Activated CD8-positive, alpha-beta memory T cell treated with anti-CD3 and anti-CD28 coated beads for 48 hours (primary cell): ENCODE measurements around the gene DOCK1.

Experiments
- DNase-seq, 3 experiments: peaks; one replicate each; pipeline ENCODE4 v3.0.0-alpha.2; 2020; ENCODE audit warnings: low read depth in 2 of 3, low spot score in 2 of 3

The DOCK1 gene

DNA sequence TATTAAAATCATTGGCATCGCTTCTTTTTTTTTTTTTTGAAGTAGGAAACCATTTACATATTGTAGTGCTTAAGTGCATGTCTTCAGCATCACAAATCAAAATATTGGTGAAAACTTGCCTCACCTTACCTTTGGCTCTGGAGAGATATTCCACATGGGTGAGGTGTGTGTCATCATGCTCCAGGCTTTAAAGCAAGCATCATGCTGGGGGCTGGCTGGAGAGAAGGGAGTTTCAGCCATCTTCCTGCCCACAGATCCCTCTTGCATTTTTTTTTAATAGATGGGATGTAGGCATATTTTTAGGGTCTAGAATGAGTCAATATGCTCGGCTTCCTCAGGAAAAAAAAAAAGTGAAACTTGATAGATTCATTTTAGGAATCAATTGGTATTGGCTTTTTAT, 293.5 kb downstream of the DOCK1 start:
- no peak for DNase-seq

- DNase-seq, result no peak
These were observed 295.4 kb downstream of the DOCK1 start for GRCh38 chr10:127200646-127201045.

DNA sequence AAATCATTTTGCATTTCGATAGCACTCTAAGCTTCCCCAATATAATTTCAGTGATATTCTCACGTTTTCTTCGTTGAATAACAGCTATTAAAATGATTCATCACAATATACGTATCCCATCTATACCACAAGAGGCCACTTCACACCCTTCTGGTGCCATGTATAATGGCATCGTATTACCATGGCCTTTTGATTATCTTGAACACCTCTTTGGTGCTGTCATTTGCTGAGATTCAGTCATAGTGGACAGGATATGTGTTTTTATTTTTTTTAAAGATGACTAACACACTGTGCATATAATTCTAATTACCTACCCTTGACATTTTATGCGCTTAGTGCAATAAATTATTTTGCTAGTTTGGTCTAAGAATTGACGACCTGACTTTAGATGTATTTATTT, 297.8 kb downstream of the DOCK1 start:
- no peak for DNase-seq

DNA sequence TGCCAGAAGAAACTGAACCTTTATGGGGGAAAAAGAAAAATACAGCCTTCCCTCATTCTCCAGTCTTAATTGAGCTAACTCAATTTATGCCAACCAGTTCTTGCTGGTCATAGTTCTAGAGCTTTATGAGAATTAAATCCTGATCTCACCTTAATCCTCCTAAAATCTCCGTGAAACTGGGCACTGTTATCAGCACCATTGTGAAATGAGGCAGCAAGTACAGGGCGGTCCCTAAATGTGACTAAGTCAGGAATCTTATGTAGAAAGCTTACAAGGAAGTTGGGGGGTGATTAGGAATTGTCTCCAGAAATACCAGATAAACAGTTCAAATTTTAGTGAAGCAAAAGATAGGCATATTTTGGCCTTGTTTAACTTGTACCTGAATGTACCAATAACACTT, 301.9 kb downstream of the DOCK1 start:
- DNase-seq, result no peak

DNA sequence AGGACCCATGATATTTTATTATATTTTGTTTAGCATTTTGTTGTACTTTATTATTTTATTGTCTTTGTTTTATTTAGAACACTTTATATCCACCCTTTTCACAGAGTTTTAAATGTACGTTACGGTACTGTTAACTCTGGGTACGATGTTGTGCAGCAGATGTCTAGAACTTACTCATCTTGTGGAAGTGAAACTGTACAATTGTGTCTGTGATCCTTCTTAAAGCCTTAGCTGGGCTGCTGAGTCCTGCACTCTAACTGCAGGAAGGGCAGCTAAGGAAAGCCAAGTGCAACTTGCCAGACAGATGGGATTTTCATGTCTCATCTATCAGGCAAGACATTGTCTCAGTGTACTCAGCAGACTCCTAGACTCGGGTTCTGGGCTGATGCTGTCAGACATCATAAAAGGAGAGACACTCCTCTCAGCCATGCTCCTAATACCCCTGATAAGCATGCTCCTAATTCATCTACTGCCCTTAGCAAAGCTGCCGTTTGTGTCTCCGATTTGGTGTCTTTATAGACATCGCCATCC, 305.8 kb downstream of the DOCK1 start:
- DNase-seq, result no peak

GRCh38 chr10:127215866-127216265, 310.6 kb downstream of the DOCK1 start:
- no peak for DNase-seq

- DNase-seq, result no peak
These were observed 311.0 kb downstream of the DOCK1 start for GRCh38 chr10:127216274-127216673.

GRCh38 chr10:127216786-127217185, 311.6 kb downstream of the DOCK1 start:
- DNase-seq, result no peak

DNA sequence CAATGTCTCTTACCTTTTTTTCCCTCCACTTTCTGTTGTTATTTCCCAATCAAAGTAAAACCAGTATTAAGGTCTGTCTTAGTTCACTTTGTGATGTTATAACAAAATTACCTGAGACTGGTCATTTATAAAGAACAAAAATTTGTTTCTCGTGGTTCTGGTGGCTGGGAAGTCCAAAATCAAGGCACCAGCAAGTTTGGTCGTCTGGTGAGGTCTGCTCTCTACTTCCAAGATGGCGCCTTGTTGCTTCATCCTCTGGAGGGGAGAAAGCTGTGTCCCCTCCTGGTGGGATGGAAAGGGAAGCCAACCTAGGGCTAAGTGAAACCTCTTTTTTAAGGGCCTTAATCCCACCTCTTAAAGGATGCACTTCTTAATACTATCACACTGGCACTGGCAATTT, 313.4 kb downstream of the DOCK1 start:
- DNase-seq, result no peak

DNA sequence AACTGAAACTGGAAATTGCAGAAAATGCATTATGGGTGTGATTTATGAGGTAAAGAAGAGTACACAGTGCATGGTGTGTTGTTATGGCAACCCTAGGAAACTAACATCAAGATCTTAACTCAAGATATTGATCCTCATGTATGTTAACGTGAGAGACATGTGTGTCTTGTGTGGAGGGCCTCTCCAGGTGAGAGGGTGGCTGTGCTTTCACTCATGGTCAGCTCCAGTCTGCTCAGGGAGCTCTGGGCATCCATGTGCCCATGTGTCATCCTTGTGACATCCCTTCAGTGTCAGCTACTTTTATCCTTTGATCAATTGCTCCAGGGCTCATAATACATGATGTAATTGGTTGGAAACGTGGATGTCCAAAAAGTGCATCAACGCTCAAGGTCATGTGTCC, 316.1 kb downstream of the DOCK1 start:
- no peak for DNase-seq

- no peak for DNase-seq
These were observed 321.8 kb downstream of the DOCK1 start for GRCh38 chr10:127227027-127227426.

GRCh38 chr10:127227663-127228062, 322.4 kb downstream of the DOCK1 start:
- DNase-seq, result no peak

- no peak for DNase-seq
These were observed 323.1 kb downstream of the DOCK1 start for GRCh38 chr10:127228195-127228787.

DNA sequence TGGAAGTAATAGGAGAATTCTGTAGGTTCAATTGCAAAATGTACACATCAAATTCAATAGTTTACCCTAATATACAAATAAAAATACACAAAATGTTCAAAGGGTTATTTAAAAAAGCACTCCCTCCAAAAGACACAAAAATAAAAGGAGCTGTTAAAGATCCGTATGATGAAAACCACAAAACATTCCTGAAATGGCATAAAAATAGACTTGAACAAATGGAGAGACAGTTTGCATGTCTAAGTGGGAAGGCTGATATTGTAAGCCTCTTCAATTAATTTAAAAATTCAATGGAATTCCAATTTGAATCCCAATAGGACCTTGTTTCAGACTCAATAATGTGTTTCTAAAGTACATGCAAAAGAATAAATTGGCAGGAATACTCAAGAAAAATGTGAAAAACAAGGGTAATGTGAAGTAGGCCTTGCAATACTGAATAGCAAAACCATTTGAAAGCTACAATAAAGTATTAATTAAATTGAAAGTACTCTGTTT, 329.1 kb downstream of the DOCK1 start:
- no peak for DNase-seq

GRCh38 chr10:127236266-127236665, 331.0 kb downstream of the DOCK1 start:
- DNase-seq, result no peak

DNA sequence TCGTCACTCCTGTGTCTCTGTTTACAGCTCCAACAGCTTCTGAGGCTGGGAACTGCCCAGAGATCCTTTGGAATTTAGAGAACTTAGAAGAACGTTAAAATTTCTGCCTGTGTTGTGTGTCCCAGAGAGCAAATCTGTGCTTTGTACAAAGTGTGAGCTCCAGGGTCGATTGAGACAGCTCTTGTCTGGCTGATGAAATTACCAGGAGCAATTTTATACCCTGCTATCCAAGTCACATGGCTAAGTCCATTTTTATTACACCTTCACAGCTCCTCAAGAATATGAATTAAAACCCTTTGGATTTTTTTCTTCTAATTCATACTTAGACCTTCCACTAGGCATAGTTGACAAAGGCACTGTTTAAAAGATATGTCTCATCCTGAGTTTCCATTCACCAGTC, 337.7 kb downstream of the DOCK1 start:
- DNase-seq, result no peak

DNA sequence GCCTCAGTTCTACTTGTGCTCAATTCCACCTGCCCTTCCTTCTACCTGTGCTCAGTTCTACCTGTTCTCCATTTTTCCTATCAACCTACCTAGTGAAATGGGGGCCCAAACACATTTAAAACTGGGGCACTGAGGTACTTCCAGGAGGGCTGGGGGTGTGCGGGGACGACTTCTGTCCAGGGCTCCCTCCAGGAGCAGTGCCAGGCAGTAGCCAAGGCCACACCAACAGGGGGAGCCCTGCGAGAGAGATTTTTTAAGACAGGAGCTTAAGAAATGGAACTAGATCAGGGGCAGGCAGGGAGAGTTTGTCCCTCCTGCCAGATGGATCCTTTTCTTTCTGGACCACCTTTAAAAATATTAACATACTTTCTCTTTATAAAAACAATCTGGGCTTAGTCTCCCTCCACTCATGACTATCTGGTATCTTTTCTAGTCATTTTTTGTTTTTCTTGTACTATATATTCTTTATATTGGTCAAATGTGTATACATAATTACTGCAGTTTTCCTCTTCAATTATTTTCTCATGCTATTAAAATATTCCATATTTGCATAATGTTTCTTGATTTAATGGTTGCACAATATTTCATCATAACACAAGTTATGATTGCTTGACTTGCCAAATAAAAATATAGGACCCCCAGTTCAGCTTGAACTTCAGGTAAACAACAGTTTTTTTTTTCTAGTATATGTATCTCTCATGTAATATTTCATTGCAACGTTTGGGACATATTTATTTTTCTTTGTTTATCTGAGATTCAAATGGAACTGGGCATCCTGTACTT, 338.5 kb downstream of the DOCK1 start:
- DNase-seq, result no peak

GRCh38 chr10:127245456-127245855, 340.2 kb downstream of the DOCK1 start:
- DNase-seq, result no peak

DNA sequence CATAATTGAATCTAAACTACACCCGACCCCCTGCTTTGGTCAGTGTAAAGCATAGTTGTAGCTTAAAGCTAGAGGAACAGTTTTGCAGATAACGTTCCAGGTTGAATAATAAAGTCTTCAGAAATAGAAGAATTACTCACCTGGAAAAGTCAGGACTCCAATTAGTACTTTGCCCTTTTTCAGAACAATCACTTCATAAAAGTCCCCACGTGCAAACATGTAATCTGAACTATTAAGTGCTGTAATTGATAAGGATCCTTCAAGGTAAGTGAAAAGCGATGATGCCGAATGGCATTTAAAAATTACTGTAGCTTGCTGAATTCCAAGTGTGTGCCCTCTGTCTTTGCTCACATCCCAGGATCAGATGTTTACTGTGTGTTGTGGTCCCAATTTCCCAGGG, 344.8 kb downstream of the DOCK1 start:
- no peak for DNase-seq

GRCh38 chr10:127252818-127253217, 347.6 kb downstream of the DOCK1 start:
- DNase-seq, result no peak

GRCh38 chr10:127254276-127254675, 349.0 kb downstream of the DOCK1 start:
- DNase-seq, result no peak

GRCh38 chr10:127257395-127257794, 352.2 kb downstream of the DOCK1 start:
- DNase-seq, result no peak

GRCh38 chr10:127259347-127259746, 354.1 kb downstream of the DOCK1 start:
- DNase-seq, result no peak
